DMS 273 (cell line): ENCODE results near the gene GALR2.
A peak's percentile ranks its signal among the peaks of the same experiment; 100 is the strongest.

ENCODE experiments used
- DNase-seq: peaks from one replicate; lab custom pipeline; 2025; ENCODE audit not compliant: unreplicated experiment; lab: John Stamatoyannopoulos, UW

Gene GALR2

GRCh38 chr17:76092526-76093413 is 18.2 kb downstream of the GALR2 start:
- no peak for DNase-seq

- DNase-seq = no peak
Observed at GRCh38 chr17:76094046-76094445, 19.5 kb downstream of the GALR2 start.

- DNase-seq = no peak
Observed at GRCh38 chr17:76095943-76096342, 21.4 kb downstream of the GALR2 start.

- no peak for DNase-seq
Observed at GRCh38 chr17:76097716-76098295, 23.2 kb downstream of the GALR2 start.

- DNase-seq = no peak
Observed at GRCh38 chr17:76102944-76103273, 28.3 kb downstream of the GALR2 start.

- peak; percentile 98 for DNase-seq
Observed at GRCh38 chr17:76103274-76104139, 28.9 kb downstream of the GALR2 start, which contains the start of gene EXOC7. TSS of gene EXOC7 (minus strand) at chr17:76103787. CDS start at chr17:76103692, 95 bp downstream.

- DNase-seq = no peak
Observed at GRCh38 chr17:76104140-76104895, 29.7 kb downstream of the GALR2 start.

GRCh38 chr17:76104896-76105231 is 30.3 kb downstream of the GALR2 start:
- DNase-seq = no peak

GRCh38 chr17:76106703-76107102 is 32.1 kb downstream of the GALR2 start:
- DNase-seq = peak; percentile 57

- peak; percentile 40 for DNase-seq
Observed at GRCh38 chr17:76107509-76107908, 32.9 kb downstream of the GALR2 start.

- DNase-seq = no peak
Observed at GRCh38 chr17:76111956-76112355, 37.4 kb downstream of the GALR2 start.

- no peak for DNase-seq
Observed at GRCh38 chr17:76115138-76115754, 40.7 kb downstream of the GALR2 start.

GRCh38 chr17:76119409-76120371 is 45.1 kb downstream of the GALR2 start:
- DNase-seq = no peak

- DNase-seq = no peak
Observed at GRCh38 chr17:76120658-76121008, 46.1 kb downstream of the GALR2 start.

- DNase-seq = no peak
Observed at GRCh38 chr17:76121932-76122430, 47.4 kb downstream of the GALR2 start.

GRCh38 chr17:76122431-76123190 is 48.0 kb downstream of the GALR2 start:
- no peak for DNase-seq

- DNase-seq = no peak
Observed at GRCh38 chr17:76123191-76123499, 48.6 kb downstream of the GALR2 start.

- no peak for DNase-seq
Observed at GRCh38 chr17:76123749-76124581, 49.4 kb downstream of the GALR2 start.
